ENCODE data around the gene TRAIP. TPM values are rescaled to one million over a fixed set of nuclear protein-coding genes. Genes with fewer than 3 reads are reported as not detected.
A peak's percentile ranks its signal among the peaks of the same experiment; 100 is the strongest.

Gene TRAIP
- total and polyA plus RNA-seq, 8 donors, result 2.4 to 15.1 (median 11.7) TPM

DNA sequence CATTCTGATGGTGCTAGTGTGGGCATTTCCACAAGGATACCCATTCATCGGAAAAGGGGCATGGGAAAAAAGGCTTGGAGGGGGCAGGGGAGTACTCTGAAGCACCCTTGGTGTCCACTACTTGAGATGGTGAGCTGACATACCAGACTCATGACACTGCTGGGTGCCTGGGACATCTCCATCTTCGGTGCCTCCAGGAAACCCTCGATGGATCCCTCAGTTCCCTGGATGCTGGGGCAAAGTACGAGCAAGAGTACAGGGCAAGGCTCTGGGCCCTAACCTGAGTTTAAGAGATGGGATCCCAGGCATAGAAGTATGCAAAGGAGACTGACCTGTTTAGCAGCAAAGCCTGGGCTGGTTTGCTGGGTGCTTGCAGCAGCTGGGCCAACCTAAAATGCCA lies 64.8 kb downstream of the TRAIP start:
- intact Hi-C loops (cut with DNase I), result no loop called here
- no peaks in the 10 kb centered on the region for H3K27me3 ChIP-seq
- no peak overlapping the region for H3K27ac ChIP-seq
- no peak for ATAC-seq
- no peaks in the 10 kb centered on the region for H3K36me3 ChIP-seq
- H3K4me1 ChIP-seq, result peaks cover 0 to 9% of the 10 kb centered on the region in 2 donors
- no peaks in the 10 kb centered on the region for H3K9me3 ChIP-seq
- H3K4me3 ChIP-seq, result no peak overlapping the region
- TF ChIP-seq, protein P1, sequence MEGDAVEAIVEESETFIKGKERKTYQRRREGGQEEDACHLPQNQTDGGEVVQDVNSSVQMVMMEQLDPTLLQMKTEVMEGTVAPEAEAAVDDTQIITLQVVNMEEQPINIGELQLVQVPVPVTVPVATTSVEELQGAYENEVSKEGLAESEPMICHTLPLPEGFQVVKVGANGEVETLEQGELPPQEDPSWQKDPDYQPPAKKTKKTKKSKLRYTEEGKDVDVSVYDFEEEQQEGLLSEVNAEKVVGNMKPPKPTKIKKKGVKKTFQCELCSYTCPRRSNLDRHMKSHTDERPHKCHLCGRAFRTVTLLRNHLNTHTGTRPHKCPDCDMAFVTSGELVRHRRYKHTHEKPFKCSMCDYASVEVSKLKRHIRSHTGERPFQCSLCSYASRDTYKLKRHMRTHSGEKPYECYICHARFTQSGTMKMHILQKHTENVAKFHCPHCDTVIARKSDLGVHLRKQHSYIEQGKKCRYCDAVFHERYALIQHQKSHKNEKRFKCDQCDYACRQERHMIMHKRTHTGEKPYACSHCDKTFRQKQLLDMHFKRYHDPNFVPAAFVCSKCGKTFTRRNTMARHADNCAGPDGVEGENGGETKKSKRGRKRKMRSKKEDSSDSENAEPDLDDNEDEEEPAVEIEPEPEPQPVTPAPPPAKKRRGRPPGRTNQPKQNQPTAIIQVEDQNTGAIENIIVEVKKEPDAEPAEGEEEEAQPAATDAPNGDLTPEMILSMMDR (IDR thresholded peaks at IDR 0.05), result no peak
- DNase-seq, result no peak

DNA sequence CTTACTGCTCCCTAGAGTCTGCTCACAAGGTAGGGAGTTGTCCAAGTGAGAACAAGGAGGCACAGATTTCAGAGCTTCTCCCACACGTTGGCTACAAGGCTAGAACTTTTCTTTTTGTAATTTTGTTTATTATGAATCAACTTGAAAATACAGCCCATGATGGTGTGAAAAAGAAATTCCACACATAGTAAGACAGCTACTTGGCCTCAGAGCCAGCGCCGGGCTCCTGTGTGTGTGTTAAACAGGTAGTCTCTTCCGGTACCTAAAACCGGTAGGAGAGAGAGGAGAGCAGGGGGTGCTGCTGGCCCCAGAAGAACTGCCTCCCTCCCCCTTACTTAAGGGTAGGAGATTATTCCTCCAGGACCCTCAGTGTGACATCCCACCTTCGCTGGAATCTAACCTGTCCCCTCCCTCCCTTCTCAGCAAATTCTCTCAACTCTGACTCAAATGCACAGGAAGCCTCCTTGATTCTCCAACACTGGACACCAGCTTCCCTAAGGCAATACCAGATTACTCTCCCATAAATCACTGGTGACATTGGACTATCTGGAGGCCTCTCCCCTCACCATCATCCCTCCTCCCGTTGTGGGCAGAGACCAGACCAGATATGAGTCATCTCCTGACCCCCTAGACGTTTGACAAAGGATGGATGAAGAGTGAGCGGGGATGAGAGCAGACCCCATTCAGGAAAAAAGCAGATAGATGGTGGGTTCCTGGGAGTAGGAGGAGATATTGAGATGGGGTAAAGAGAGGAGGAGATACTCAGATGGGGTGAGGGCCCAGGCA lies 65.5 kb downstream of the TRAIP start:
- no peak overlapping the region for H3K27ac ChIP-seq
- no peaks in the 10 kb centered on the region for H3K27me3 ChIP-seq
- DNase-seq, result no peak
- TF ChIP-seq, protein P1 (IDR thresholded peaks at IDR 0.05), result no peak
- intact Hi-C loops (cut with DNase I), result no loop called here
- no peaks in the 10 kb centered on the region for H3K36me3 ChIP-seq
- peaks cover 0 to 9% of the 10 kb centered on the region in 2 donors for H3K4me1 ChIP-seq
- H3K9me3 ChIP-seq, result no peaks in the 10 kb centered on the region
- no peak overlapping the region for H3K4me3 ChIP-seq
- no peak for ATAC-seq

DNA sequence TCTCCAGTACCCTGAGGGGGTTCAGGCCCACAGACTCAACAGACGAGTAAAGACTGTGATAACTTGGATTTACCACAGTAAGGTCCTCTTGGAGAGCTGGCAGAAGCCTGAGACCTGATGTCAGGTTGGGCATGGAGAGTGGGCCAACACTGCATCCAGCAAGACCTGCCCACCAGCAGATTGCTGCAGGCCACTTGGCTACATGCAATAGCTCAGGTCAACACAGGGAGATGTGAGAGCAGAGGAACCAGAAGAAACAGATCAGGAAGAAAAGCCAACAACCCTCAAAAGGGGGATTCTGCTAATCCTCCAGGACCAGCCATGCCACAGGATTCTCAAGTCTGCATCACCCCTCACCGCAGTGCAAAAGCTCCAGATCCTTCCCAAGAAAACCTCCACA lies 68.3 kb downstream of the TRAIP start:
- TF ChIP-seq, protein P1 (IDR thresholded peaks at IDR 0.05), result no peak

DNA sequence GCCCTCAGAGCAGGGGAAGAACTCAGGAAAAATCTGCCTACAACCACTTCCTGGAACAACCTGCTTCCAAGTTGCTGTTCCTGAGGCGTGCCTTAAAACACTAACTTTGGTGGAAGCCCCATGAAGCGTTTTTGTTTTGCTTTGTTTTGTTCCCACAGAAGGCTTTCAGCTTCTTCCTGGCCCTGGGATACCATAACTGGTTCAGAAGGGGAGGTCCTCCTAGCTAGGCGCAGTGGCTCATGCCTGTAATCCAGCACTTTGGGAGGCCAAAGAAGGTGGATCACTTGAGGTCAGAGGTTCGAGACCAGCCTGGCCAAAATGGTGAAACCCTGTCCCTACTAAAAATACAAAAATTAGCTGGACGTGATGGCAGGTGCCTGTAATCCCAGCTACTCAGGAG lies 68.8 kb downstream of the TRAIP start:
- DNase-seq, result no peak
- intact Hi-C loops (cut with DNase I), result no loop called here

More for the DNA sequence above, 68.3 kb downstream of the TRAIP start:
- intact Hi-C loops (cut with DNase I), result no loop called here
- H3K27ac ChIP-seq, result no peak overlapping the region
- peaks cover 10 to 33% of the 10 kb centered on the region in 2 donors for H3K4me1 ChIP-seq
- H3K4me3 ChIP-seq, result no peak overlapping the region
- H3K9me3 ChIP-seq, result no peaks in the 10 kb centered on the region
- H3K36me3 ChIP-seq, result peaks cover 0 to 12% of the 10 kb centered on the region in 2 donors
- ATAC-seq, result no peak
- no peaks in the 10 kb centered on the region for H3K27me3 ChIP-seq
- no peak for DNase-seq

DNA sequence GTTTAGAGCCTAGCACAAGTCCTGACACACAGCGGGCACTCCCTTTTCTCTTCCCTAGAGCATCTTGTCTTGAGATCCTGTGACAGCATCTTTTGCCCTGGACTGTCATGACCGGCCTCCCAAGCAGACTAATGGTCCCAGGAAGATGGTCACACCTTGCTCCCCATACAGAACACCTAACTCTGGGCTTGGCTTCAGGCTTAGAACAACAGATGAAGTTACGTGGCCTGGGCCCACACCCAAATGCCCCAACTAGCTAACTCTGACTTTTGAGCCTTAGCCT lies 69.2 kb downstream of the TRAIP start:
- TF ChIP-seq, protein P1 (IDR thresholded peaks at IDR 0.05), result no peak
- peak overlapping the region; percentile 91 to 95 for H3K27ac ChIP-seq
- H3K4me3 ChIP-seq, result peak overlapping the region in 1 of 2 donors; percentile 70
- no peaks in the 10 kb centered on the region for H3K9me3 ChIP-seq
- ATAC-seq, result no peak
- intact Hi-C loops (cut with DNase I), result no loop called here
- no peak for DNase-seq
- peaks cover 10 to 35% of the 10 kb centered on the region in 2 donors for H3K4me1 ChIP-seq
- peaks cover 0 to 17% of the 10 kb centered on the region in 2 donors for H3K36me3 ChIP-seq
- H3K27me3 ChIP-seq, result no peaks in the 10 kb centered on the region

More for the DNA sequence above, 68.8 kb downstream of the TRAIP start:
- Histone ChIP-seq H3K36me3 (peaks cover 0 to 15% of the 10 kb centered on the region in 2 donors), H3K27me3 (no peaks in the 10 kb centered on the region), H3K4me3 (no peak overlapping the region), H3K27ac (peak overlapping the region; percentile 91 to 95), H3K4me1 (peaks cover 10 to 33% of the 10 kb centered on the region in 2 donors), H3K9me3 (no peaks in the 10 kb centered on the region)
- no peak for ATAC-seq
- TF ChIP-seq, protein P1 (IDR thresholded peaks at IDR 0.05), result no peak
